BLaER1 (cell line): Measurements from ENCODE around the gene YAP1.

Source experiments
- H3K27ac ChIP-seq: shearing (Covaris generic); formaldehyde crosslinking; 2 replicates; pipeline ENCODE4 v1.8.1; 2022
- H3K27me3 ChIP-seq: shearing (Covaris generic); formaldehyde crosslinking; 2 replicates; pipeline ENCODE4 v1.8.1; 2022
- H3K36me3 ChIP-seq: shearing (Covaris generic); formaldehyde crosslinking; 2 replicates; pipeline ENCODE4 v1.8.1; 2022
- H3K4me1 ChIP-seq: shearing (Covaris generic); formaldehyde crosslinking; 2 replicates; pipeline ENCODE4 v1.8.1; 2022
- H3K4me2 ChIP-seq: shearing (Covaris generic); formaldehyde crosslinking; 2 replicates; pipeline ENCODE4 v1.8.1; 2022
- H3K4me3 ChIP-seq: shearing (Covaris generic); formaldehyde crosslinking; 2 replicates; pipeline ENCODE4 v1.8.1; 2022
- H3K9ac ChIP-seq: shearing (Covaris generic); formaldehyde crosslinking; 2 replicates; pipeline ENCODE4 v1.8.1; 2022
- H3K9me3 ChIP-seq: shearing (Covaris generic); formaldehyde crosslinking; 2 replicates; pipeline ENCODE4 v1.8.1; 2022
- H4K20me1 ChIP-seq: shearing (Covaris generic); formaldehyde crosslinking; 2 replicates; pipeline ENCODE4 v1.8.1; 2022
- Cebpa-rat ChIP-seq: shearing (Covaris generic); IDR thresholded peaks from 2 replicates; pipeline ENCODE4 v1.8.1; 2022

The YAP1 gene

GRCh38 chr11:102138670-102139069, 28.4 kb downstream of the YAP1 start:
- no peaks in the 10 kb centered on the region for H3K4me1 ChIP-seq
- no peaks in the 10 kb centered on the region for H3K27me3 ChIP-seq
- no peak for TF ChIP-seq Cebpa-rat
- no peak overlapping the region for H3K9ac ChIP-seq
- no peak overlapping the region for H3K4me2 ChIP-seq
- 0 out of 2 replicates have a peak, but pooled peaks cover 4% of the 10 kb centered on the region for H3K9me3 ChIP-seq
- H3K36me3 ChIP-seq, result no peaks in the 10 kb centered on the region
- H3K4me3 ChIP-seq, result no peak overlapping the region
- H4K20me1 ChIP-seq, result no peaks in the 10 kb centered on the region
- no peak overlapping the region for H3K27ac ChIP-seq

- no peaks in the 10 kb centered on the region for H4K20me1 ChIP-seq
- no peak overlapping the region for H3K9ac ChIP-seq
- no peak for TF ChIP-seq Cebpa-rat
- H3K36me3 ChIP-seq, result no peaks in the 10 kb centered on the region
- H3K4me2 ChIP-seq, result no peak overlapping the region
- no peaks in the 10 kb centered on the region for H3K4me1 ChIP-seq
- H3K4me3 ChIP-seq, result no peak overlapping the region
- 0 out of 2 replicates have a peak, but pooled peaks cover 4% of the 10 kb centered on the region for H3K9me3 ChIP-seq
- H3K27ac ChIP-seq, result no peak overlapping the region
- no peaks in the 10 kb centered on the region for H3K27me3 ChIP-seq
Measured at GRCh38 chr11:102139081-102139498, 28.8 kb downstream of the YAP1 start.

GRCh38 chr11:102142333-102142732, 32.1 kb downstream of the YAP1 start:
- H3K9ac ChIP-seq, result no peak overlapping the region
- no peak overlapping the region for H3K4me3 ChIP-seq
- no peak overlapping the region for H3K27ac ChIP-seq
- H3K4me2 ChIP-seq, result no peak overlapping the region
- no peaks in the 10 kb centered on the region for H4K20me1 ChIP-seq
- no peaks in the 10 kb centered on the region for H3K36me3 ChIP-seq
- no peak for TF ChIP-seq Cebpa-rat
- H3K4me1 ChIP-seq, result no peaks in the 10 kb centered on the region
- H3K9me3 ChIP-seq, result 0 out of 2 replicates have a peak, but pooled peaks cover 4% of the 10 kb centered on the region
- H3K27me3 ChIP-seq, result no peaks in the 10 kb centered on the region

- H3K4me1 ChIP-seq, result no peaks in the 10 kb centered on the region
- TF ChIP-seq Cebpa-rat, result no peak
Measured at GRCh38 chr11:102143867-102144266, 33.6 kb downstream of the YAP1 start.

GRCh38 chr11:102144357-102145355, 34.4 kb downstream of the YAP1 start:
- H3K27ac ChIP-seq, result no peak overlapping the region
- H3K27me3 ChIP-seq, result no peaks in the 10 kb centered on the region
- no peak overlapping the region for H3K4me3 ChIP-seq
- H3K9ac ChIP-seq, result no peak overlapping the region
- no peaks in the 10 kb centered on the region for H3K9me3 ChIP-seq
- no peak for TF ChIP-seq Cebpa-rat
- H4K20me1 ChIP-seq, result no peaks in the 10 kb centered on the region
- H3K4me1 ChIP-seq, result no peaks in the 10 kb centered on the region
- no peaks in the 10 kb centered on the region for H3K36me3 ChIP-seq
- H3K4me2 ChIP-seq, result no peak overlapping the region

More at GRCh38 chr11:102143867-102144266, 33.6 kb downstream of the YAP1 start:
- H3K9ac ChIP-seq, result no peak overlapping the region
- H3K4me3 ChIP-seq, result no peak overlapping the region
- H3K27ac ChIP-seq, result no peak overlapping the region
- H3K27me3 ChIP-seq, result no peaks in the 10 kb centered on the region
- no peaks in the 10 kb centered on the region for H3K36me3 ChIP-seq
- no peak overlapping the region for H3K4me2 ChIP-seq
- H4K20me1 ChIP-seq, result no peaks in the 10 kb centered on the region
- no peaks in the 10 kb centered on the region for H3K9me3 ChIP-seq

- no peak for TF ChIP-seq Cebpa-rat
- H3K27ac ChIP-seq, result no peak overlapping the region
- no peaks in the 10 kb centered on the region for H3K4me1 ChIP-seq
- H3K4me3 ChIP-seq, result no peak overlapping the region
- H3K36me3 ChIP-seq, result no peaks in the 10 kb centered on the region
- H4K20me1 ChIP-seq, result no peaks in the 10 kb centered on the region
- no peak overlapping the region for H3K9ac ChIP-seq
- no peaks in the 10 kb centered on the region for H3K9me3 ChIP-seq
- H3K27me3 ChIP-seq, result no peaks in the 10 kb centered on the region
- H3K4me2 ChIP-seq, result no peak overlapping the region
Measured at GRCh38 chr11:102147015-102147414, 36.8 kb downstream of the YAP1 start.

GRCh38 chr11:102147632-102148031, 37.4 kb downstream of the YAP1 start:
- H3K36me3 ChIP-seq, result no peaks in the 10 kb centered on the region
- no peak overlapping the region for H3K4me3 ChIP-seq
- H3K27me3 ChIP-seq, result no peaks in the 10 kb centered on the region
- H3K4me2 ChIP-seq, result no peak overlapping the region
- H4K20me1 ChIP-seq, result no peaks in the 10 kb centered on the region
- H3K27ac ChIP-seq, result no peak overlapping the region
- H3K9me3 ChIP-seq, result no peaks in the 10 kb centered on the region
- H3K4me1 ChIP-seq, result no peaks in the 10 kb centered on the region
- no peak overlapping the region for H3K9ac ChIP-seq
- TF ChIP-seq Cebpa-rat, result no peak

GRCh38 chr11:102148059-102148458, 37.8 kb downstream of the YAP1 start:
- no peaks in the 10 kb centered on the region for H3K27me3 ChIP-seq
- no peaks in the 10 kb centered on the region for H3K36me3 ChIP-seq
- H4K20me1 ChIP-seq, result no peaks in the 10 kb centered on the region
- no peak for TF ChIP-seq Cebpa-rat
- no peak overlapping the region for H3K9ac ChIP-seq
- H3K9me3 ChIP-seq, result no peaks in the 10 kb centered on the region
- H3K4me3 ChIP-seq, result no peak overlapping the region
- H3K4me1 ChIP-seq, result no peaks in the 10 kb centered on the region
- H3K27ac ChIP-seq, result no peak overlapping the region
- H3K4me2 ChIP-seq, result no peak overlapping the region

- Histone ChIP-seq H4K20me1 (no peaks in the 10 kb centered on the region), H3K27me3 (no peaks in the 10 kb centered on the region), H3K4me2 (no peak overlapping the region), H3K4me1 (peaks cover 16% of the 10 kb centered on the region; the same call in 1 of the 2 replicates), H3K9ac (no peak overlapping the region), H3K27ac (no peak overlapping the region), H3K9me3 (no peaks in the 10 kb centered on the region), H3K36me3 (no peaks in the 10 kb centered on the region), H3K4me3 (no peak overlapping the region)
- no peak for TF ChIP-seq Cebpa-rat
Measured at GRCh38 chr11:102151784-102152525, 41.7 kb downstream of the YAP1 start.

- no peak overlapping the region for H3K9ac ChIP-seq
- no peaks in the 10 kb centered on the region for H3K36me3 ChIP-seq
- TF ChIP-seq Cebpa-rat, result no peak
- no peak overlapping the region for H3K4me3 ChIP-seq
- H3K4me2 ChIP-seq, result no peak overlapping the region
- no peaks in the 10 kb centered on the region for H4K20me1 ChIP-seq
- no peaks in the 10 kb centered on the region for H3K27me3 ChIP-seq
- no peak overlapping the region for H3K27ac ChIP-seq
- no peaks in the 10 kb centered on the region for H3K9me3 ChIP-seq
- peaks cover 16% of the 10 kb centered on the region; the same call in 1 of the 2 replicates for H3K4me1 ChIP-seq
Measured at GRCh38 chr11:102153082-102153481, 42.8 kb downstream of the YAP1 start.
